Measurements from ENCODE around the gene ABLIM3.

The ABLIM3 gene

DNA sequence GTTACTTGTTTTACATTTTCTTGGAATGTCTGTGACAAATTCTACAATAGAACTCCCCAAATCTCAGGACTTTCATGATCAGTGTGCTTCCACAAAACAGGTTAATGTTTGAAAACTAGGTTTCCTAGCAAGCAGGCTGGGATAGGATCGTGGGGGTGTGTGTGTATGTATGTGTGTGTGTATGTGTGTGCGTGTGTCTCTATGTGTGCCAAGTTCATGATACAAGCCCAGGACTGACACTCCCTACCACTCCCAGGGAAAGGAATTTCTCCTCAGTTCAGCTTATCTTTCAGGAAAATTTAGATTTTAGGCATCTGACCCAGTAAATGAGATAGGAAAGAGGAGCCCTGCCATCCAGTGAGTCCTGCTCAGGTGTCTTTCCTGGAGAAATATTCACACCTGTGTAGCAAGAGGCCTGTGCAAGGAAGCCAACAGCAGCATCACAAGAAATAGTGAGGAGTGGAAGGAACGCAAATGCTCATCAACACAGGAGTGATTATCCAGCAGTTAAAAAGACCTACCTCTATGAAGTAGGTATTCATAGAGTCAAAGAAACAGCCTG is 13.8 kb upstream of the ABLIM3 start:
- Mint-ChIP-seq H3K4me3 (no peak overlapping the region), H3K9me3 (no peaks in the 10 kb centered on the region), H3K36me3 (ENCODE audit: low read depth) (no peaks in the 10 kb centered on the region), H3K27me3 (peaks cover 15% of the 10 kb centered on the region), H3K27ac (no peak overlapping the region), H3K4me1 (ENCODE audit: low read depth) (no peaks in the 10 kb centered on the region)

GRCh38 chr5:149128023-149128875 is 13.0 kb upstream of the ABLIM3 start:
- Mint-ChIP-seq H3K27ac (no peak overlapping the region), H3K4me1 (ENCODE audit: low read depth) (no peaks in the 10 kb centered on the region), H3K4me3 (no peak overlapping the region), H3K27me3 (peaks cover 15% of the 10 kb centered on the region), H3K36me3 (ENCODE audit: low read depth) (no peaks in the 10 kb centered on the region), H3K9me3 (no peaks in the 10 kb centered on the region)

- Mint-ChIP-seq H3K27ac (no peak overlapping the region), H3K9me3 (no peaks in the 10 kb centered on the region)
Measured at GRCh38 chr5:149129181-149129580, 12.1 kb upstream of the ABLIM3 start.

DNA sequence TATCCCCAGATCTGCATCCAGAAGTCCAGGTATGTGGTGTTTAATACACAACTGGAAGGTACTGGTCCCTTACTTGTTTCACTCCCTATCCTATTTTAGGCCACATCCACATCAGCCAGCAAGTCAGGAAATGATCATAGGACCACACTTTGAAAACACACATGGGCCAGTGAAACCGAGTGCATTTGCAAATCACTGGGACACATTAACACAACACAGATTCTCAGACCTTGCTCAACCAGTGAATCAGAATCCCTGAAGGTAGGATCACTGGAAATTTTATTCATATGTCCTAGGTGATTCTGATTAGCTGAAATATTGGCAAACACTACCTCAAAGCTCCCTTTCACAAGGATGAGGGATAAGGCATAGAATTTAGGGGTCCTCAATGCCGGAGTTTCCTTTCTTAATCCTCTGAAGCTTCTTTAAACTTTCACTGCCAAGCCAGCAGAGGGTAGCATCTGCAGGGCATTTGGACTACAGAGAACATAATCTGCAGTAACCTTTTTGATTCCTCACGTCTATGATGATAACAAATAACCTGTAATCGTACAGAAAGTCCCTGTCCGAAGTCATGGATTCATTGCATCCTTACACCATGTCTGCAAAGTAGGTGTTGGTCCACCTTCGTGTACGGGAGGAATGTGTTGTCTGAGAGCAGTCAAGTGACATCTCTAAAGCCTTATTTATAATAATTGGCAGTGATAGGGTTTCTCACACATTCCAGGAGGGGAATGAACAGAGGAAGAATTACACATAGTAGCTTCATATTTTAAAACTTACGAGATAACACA is 11.0 kb upstream of the ABLIM3 start:
- H3K27me3 Mint-ChIP-seq, result peaks cover 25% of the 10 kb centered on the region

More at GRCh38 chr5:149129181-149129580, 12.1 kb upstream of the ABLIM3 start:
- no peak overlapping the region for H3K4me3 Mint-ChIP-seq
- H3K4me1 Mint-ChIP-seq (ENCODE audit: low read depth), result no peaks in the 10 kb centered on the region
- H3K36me3 Mint-ChIP-seq (ENCODE audit: low read depth), result no peaks in the 10 kb centered on the region
- H3K27me3 Mint-ChIP-seq, result peaks cover 20% of the 10 kb centered on the region

DNA sequence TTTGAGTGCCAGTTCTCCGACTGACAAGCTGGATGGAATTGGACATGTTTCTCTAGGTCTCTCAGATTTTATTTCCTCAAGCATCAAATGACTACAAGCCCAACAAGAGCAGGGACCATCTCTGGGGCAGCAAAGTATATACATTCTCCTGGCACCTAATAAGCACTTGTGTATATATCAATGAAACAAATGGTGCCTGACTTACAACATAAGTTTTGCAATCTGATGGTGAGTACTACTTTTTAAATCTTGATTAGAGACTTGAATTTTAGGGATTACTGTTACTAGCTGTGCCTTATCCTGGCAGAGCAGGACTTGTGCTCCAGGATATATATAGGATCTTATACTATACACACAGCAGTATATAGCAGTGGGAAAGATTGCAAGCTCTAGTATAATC is 8.8 kb upstream of the ABLIM3 start:
- Mint-ChIP-seq H3K27ac (no peak overlapping the region), H3K4me1 (ENCODE audit: low read depth) (no peaks in the 10 kb centered on the region), H3K36me3 (ENCODE audit: low read depth) (no peaks in the 10 kb centered on the region), H3K27me3 (peaks cover 28% of the 10 kb centered on the region), H3K9me3 (no peaks in the 10 kb centered on the region), H3K4me3 (no peak overlapping the region)

More for the DNA sequence above, 11.0 kb upstream of the ABLIM3 start:
- Mint-ChIP-seq H3K9me3 (no peaks in the 10 kb centered on the region), H3K36me3 (ENCODE audit: low read depth) (no peaks in the 10 kb centered on the region), H3K4me1 (ENCODE audit: low read depth) (no peaks in the 10 kb centered on the region), H3K4me3 (no peak overlapping the region), H3K27ac (no peak overlapping the region)

DNA sequence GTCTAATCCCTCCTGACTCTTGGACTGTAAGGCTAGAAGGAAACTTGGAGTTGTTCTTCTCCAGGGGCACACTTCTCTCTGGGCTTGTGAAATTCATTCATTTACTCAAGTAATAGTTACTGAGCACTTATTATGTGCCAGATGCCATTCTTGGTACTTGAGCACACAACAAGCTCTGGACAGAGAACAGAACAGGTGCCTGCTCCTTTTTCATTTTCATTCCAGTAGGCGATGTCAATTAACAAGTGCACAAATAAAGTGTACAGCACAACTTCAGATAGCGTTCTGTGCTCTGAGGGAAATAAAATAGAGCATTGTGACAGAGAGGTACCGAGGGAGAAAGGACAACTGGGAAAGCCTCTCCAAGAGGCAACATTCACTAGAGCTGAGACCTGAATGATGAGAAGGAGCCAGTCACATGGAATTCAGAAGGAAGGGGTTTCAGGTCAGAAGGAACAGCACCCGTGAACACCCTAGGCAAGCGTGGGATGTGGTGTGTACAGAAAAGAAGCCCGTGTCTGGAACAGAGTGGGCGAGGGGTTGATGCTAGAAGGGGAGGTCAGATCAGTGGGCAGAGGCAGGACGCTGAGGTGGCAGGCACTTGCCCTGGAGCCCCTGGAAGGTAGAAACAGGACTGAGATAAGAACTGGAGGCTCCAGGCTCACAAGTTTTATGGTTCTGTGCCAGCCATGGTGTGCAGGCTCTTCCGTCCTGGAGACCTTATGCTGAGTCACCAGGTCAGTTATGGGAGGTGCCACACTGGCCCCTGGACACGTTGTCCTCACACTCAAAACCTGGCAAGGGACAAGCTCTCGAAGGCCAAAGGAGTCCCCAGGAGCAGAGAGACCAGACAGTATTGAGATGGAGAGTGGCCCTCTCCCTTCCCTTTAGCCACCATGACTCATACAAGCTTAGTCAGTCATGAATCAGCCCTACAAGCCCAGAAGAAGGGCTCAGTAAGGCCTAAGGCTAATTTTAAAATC is 7.2 kb upstream of the ABLIM3 start:
- Mint-ChIP-seq H3K27me3 (peaks cover 31% of the 10 kb centered on the region), H3K27ac (no peak overlapping the region), H3K4me1 (ENCODE audit: low read depth) (no peaks in the 10 kb centered on the region), H3K36me3 (ENCODE audit: low read depth) (no peaks in the 10 kb centered on the region), H3K4me3 (no peak overlapping the region), H3K9me3 (no peaks in the 10 kb centered on the region)

DNA sequence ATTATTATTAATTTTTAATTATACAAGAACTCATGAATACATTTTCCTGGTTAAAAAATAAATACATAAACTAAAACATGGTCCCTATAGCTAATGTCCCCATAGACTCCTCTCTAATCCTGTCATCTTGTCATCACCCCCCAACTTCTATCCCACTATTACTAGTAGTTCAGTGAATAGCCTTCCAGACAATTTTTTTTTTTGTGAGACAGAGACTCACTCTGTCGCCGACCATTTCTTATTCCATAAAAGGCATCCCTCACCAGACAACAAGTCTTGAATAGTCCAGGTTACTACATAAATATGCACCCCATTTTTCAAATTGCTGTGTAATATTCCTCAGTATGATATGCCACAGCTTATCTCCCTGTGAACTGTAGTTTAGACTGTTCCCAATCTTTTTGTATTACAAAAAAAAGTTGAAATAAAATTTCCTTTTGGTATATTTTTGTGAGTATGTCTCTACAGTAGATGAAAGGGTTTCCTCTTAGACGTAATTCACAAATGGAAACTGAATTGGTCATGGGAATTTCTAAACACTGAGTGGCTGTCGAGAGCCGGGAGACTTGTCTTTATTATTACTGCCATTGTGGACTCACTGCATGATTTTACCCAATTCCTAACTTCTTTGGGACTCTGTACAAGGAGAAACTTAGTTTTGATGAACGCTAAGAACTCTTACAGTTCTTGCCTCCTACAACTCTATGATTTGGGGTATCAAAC is 6.4 kb upstream of the ABLIM3 start:
- H3K4me1 Mint-ChIP-seq (ENCODE audit: low read depth), result no peaks in the 10 kb centered on the region
- H3K36me3 Mint-ChIP-seq (ENCODE audit: low read depth), result no peaks in the 10 kb centered on the region
- no peaks in the 10 kb centered on the region for H3K9me3 Mint-ChIP-seq
- peaks cover 28% of the 10 kb centered on the region for H3K27me3 Mint-ChIP-seq
- no peak overlapping the region for H3K27ac Mint-ChIP-seq
- H3K4me3 Mint-ChIP-seq, result no peak overlapping the region

DNA sequence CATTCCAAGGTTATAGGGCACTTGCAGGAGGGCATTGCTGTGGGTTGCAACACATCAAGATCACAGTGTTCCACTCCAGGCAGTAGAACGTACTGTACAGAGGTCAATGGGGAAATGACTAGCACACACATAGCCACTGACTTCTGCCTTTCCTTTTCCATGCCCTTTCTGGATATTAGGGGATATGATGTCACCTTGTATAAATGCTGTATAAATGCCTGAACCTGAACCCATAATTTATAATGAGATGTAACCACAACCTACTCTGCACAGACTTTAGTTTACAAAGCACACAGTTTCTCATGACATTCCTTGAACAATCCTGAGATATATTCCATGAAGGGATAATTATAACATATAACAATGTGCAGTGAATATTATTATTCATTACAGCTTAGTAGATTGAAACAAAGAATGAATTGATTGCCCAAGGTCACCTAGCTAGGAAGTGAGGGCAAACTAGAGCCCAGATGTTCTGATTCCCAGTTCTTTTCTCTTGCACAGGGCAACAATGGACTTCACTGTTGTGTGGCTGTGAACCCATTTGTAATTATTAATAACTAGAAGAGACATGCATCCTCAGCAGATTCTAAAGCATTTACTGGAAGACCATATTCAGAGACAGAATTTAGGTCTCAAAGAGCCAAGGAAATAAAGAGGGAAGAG is 5.6 kb upstream of the ABLIM3 start:
- no peaks in the 10 kb centered on the region for H3K4me1 Mint-ChIP-seq (ENCODE audit: low read depth)
- no peaks in the 10 kb centered on the region for H3K36me3 Mint-ChIP-seq (ENCODE audit: low read depth)
- H3K4me3 Mint-ChIP-seq, result no peak overlapping the region
- H3K9me3 Mint-ChIP-seq, result no peaks in the 10 kb centered on the region
- H3K27ac Mint-ChIP-seq, result no peak overlapping the region
- peaks cover 26% of the 10 kb centered on the region for H3K27me3 Mint-ChIP-seq

DNA sequence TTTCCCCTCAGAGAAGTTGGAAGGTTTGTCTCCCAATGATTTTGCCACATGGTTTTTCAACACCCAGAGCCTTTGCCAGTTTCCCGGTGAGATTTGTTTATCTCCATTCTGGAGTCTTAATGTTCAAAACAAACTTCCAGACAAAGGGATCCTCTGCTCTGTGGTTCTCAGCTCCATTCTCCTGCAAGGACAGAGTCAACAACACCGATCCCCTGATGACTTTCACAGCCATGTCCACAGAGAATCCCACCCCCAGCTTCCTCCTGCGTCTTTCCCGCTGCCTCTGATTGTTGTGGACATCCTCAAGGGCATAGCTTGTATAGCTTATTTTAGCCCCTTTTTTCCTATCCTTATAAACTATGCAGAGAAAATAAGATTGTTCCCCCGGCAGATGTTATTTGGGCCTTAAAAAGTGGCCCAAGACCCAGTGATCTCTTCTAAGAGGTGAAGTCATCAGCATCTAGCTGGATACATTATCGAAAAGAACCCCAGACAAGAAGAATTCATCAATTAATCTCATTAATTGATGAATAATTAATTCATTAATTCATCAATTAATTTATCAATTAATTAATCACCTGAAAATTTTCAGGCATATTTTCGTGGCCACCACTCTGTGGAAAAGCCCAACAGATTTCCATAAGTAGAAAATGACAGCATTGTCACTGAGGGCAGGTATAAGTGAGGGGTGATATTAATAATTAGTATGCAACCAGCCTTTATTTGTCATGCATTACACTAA is 2.9 kb upstream of the ABLIM3 start:
- Mint-ChIP-seq H3K4me3 (no peak overlapping the region), H3K4me1 (ENCODE audit: low read depth) (no peaks in the 10 kb centered on the region), H3K27ac (no peak overlapping the region), H3K27me3 (peaks cover 34% of the 10 kb centered on the region), H3K9me3 (no peaks in the 10 kb centered on the region), H3K36me3 (ENCODE audit: low read depth) (no peaks in the 10 kb centered on the region)

DNA sequence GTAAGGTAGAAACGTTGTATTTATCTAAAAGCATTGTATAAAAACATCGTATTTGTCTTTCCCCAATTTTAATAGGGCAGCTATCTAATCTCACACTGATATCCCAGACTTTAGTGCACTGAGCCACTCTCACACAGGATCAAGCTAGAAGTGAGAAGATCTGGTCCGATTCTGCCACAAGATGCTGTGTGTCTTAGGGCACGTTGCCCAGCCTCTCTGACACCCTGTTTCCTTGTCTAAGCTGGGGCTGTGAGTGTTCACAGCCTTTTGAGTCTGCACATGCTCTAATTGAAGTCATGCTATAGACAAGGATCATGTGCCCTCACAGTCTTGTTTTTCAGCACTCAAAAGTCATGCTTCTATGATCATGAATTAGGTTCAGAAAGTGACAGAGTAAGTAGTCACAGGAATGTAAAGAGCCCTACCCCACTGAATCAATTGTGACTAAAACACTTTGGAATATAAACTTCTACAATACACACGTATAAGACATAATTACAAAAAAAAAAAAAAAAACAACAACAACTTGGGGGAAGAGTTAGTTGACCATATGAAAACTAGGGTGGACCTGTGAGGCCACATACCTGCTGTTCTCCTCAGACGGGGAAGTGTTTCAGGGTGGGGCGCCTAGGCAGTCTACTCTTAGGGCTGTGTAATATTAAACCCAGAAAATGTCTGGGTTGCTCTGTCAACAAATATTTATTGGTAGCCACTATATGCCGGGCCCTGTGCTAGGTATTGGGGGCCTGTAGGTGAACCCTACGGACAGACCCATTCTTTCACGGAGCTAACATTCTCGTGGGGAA is 893 bp upstream of the ABLIM3 start:
- no peaks in the 10 kb centered on the region for H3K9me3 Mint-ChIP-seq
- no peak overlapping the region for H3K27ac Mint-ChIP-seq
- no peak overlapping the region for H3K4me3 Mint-ChIP-seq
- no peaks in the 10 kb centered on the region for H3K36me3 Mint-ChIP-seq (ENCODE audit: low read depth)
- no peaks in the 10 kb centered on the region for H3K4me1 Mint-ChIP-seq (ENCODE audit: low read depth)
- H3K27me3 Mint-ChIP-seq, result peaks cover 40% of the 10 kb centered on the region

DNA sequence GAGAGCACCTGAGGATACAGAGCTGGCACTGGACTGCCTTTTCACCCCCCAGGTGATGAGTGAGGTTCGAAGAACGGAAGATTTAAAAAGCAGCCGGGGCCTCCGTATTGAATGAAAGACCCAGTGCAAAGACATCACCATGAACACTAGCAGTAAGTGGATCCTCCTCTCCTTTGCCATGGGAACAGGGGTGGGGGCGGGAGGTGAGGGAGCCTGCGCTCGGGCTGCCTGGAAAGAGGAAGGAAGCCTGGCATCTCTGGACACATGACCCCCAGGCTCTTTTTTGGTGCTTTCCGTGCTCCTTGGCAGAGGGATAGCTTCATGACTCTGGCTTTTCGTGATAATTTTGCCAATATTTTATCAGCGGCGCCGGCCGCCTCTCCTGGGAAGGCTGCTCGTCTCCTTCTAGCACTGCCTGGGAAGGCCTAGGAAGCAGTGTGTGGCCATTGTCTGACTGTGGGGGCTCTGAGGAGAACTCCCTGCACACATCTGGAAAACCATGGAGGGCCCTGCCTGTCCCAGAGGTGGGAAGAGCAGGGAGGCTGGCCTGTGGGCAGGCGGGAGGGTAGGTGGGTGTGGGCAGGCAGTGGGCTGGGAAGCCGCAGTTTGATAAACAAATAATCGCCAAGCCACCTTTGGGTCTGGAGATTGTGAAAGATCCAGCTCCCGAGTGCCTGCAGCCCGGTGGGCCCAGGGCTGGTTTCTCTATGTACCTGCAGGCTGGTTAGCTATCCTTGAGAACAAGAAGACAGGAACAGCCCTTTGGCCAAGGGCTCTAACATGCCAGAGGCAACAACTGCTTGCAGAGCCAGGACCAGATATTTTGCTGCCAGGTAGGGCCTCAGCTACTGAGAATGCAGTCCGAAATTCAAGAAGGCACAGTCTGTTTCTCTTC is 911 bp downstream of the ABLIM3 start:
- peak overlapping the region; percentile 24 for H3K4me3 Mint-ChIP-seq
- no peaks in the 10 kb centered on the region for H3K4me1 Mint-ChIP-seq (ENCODE audit: low read depth)
- no peak overlapping the region for H3K27ac Mint-ChIP-seq
- H3K36me3 Mint-ChIP-seq (ENCODE audit: low read depth), result no peaks in the 10 kb centered on the region
- peaks cover 39% of the 10 kb centered on the region for H3K27me3 Mint-ChIP-seq
- no peaks in the 10 kb centered on the region for H3K9me3 Mint-ChIP-seq

Data from stimulated activated naive CD8-positive, alpha-beta T cell treated with anti-CD3 and anti-CD28 coated beads, Interleukin-15, Interleukin-2, amounts not matched to agents 100 ng/mL and 50 ng/mL, for 24 hours (primary cell).